Omental fat pad (tissue), 4 donors: ENCODE measurements around the gene CD300LD. TPM values are rescaled to one million over a fixed set of nuclear protein-coding genes. Genes with fewer than 3 reads are reported as not detected.
A peak's percentile ranks its signal among the peaks of the same experiment; 100 is the strongest.

Experiments
- ATAC-seq: fragments of 150-250 bp; one replicate; pipeline ENCODE4 v1.9.1; 2016; ENCODE audit warnings: mild to moderate bottlenecking, moderate library complexity; ENCODE audit not compliant: low FRiP score
- DNase-seq: peaks from one replicate; pipeline ENCODE4 v3.0.0-alpha.2; 2019; ENCODE audit warnings: low spot score
- total RNA-seq, 4 donors: library from RNA; depleted of rRNA; stranded (reverse); fragments of >200 nt; gene quantifications; one replicate each; pipeline ENCODE4 v1.1.0, GENCODE V29; 2016
- TF ChIP-seq, protein P1 (sequence below), 3 donors: fragments of 450-650 bp; IDR thresholded peaks; one replicate each; pipeline ENCODE4 v1.5.1; 2016 to 2017; ENCODE audit warnings: antibody characterized with exemption in 3 of 3, mild to moderate bottlenecking in 3 of 3, moderate library complexity in 2 of 3

CD300LD gene
- total RNA-seq, 4 donors from 2014 or later, result 0.79 TPM; not detected in 3

DNA sequence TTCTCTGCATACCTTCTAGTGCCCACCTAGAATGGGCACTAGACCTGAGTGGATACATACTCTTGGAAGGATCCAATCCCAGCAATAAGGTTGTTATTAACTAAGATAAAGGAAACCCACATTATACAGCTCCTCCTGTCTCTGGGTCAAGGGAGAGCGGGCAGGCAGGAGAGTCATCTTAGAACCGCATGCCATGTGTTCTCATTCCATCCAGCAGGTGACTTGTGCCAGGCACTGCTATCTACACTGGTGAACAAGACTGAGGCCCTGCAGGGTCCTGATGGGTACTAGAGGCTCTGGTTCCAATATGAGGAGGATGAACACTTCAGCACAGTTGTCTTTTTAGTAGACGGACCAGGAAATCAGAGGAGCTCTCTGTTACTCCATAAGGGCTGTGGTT, 18.9 kb downstream of the CD300LD start:
- TF ChIP-seq, protein P1, sequence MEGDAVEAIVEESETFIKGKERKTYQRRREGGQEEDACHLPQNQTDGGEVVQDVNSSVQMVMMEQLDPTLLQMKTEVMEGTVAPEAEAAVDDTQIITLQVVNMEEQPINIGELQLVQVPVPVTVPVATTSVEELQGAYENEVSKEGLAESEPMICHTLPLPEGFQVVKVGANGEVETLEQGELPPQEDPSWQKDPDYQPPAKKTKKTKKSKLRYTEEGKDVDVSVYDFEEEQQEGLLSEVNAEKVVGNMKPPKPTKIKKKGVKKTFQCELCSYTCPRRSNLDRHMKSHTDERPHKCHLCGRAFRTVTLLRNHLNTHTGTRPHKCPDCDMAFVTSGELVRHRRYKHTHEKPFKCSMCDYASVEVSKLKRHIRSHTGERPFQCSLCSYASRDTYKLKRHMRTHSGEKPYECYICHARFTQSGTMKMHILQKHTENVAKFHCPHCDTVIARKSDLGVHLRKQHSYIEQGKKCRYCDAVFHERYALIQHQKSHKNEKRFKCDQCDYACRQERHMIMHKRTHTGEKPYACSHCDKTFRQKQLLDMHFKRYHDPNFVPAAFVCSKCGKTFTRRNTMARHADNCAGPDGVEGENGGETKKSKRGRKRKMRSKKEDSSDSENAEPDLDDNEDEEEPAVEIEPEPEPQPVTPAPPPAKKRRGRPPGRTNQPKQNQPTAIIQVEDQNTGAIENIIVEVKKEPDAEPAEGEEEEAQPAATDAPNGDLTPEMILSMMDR (IDR thresholded peaks at IDR 0.05), result no peak
- no peak for ATAC-seq
- no peak for DNase-seq

DNA sequence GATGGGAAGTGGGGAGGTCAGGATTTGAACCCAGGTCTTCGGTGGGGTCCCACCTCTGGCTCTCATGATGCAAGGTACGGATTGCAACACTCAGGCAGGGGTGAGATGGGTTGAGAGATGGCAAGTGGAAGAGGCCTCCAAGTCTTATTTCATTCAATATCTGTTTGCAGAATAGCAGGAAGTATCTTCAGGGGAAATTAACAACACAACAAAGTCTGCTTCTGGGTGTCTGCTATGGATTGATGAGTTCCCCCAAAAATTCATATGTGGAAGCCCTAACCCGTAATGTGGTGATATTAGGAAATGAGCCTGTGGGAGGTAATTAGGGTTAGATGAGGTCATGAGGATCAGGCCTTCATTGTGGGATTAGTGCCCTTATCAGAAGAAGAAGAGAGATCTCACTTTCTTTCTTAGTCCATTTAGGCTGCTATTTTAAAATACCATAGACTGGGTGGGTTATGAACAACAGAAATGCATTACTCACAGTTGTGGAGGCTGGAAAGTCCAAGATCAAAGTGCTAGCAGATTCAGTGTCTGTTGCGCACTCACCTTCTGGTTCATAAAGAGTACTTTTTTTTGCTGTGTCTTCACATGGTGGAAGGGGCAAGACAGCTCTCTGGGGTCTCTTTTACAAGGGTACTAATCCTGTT, 20.3 kb downstream of the CD300LD start:
- TF ChIP-seq, protein P1 (IDR thresholded peaks at IDR 0.05), result no peak
- DNase-seq (no peak), ATAC-seq (no peak)

DNA sequence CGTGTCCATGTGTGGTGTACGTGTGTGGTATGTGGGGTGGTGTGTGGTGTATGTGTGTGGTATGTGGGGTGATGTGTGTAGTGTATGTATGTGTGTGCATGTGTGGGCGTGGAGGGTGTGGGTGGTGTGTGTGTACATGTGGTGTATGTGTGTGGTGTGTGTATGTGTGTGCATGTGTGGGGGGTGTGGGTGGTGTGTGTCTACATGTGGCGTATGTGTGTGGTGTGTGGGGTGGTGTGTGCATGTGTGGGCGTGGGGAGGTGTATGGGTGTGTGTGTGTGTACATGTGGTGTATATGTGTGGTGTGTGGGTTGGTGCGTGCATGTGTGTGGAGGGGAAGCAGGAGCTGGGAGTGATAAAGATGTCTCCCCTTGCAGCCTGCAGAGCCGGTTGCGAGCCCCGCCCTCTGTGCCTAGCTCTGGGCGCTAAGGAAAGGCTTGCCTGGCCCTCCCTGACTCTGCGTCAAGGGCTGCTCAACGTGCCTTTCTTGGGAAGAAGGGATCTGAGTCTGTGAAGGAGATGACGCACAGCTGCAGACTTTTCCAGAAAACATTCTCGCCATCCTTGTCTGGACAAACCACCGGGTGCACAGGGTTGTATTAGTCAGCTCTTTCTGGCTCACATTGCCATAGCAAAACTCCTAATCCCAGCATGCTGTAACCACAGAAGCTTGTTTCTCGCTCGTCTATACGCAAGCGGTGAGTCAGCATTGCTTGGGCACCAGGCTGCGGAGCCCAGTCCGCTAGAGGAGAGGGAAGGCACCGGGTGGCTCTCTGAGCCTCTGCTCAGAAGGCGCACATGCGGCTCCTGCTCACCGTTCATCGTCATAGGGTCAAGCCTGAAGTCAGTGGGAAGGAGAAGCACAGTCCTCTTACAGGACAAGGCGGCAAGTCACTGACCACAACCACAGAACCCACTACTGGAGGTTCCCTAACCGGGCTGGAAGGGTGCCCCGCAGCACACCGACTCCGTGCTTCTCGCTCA, 22.8 kb downstream of the CD300LD start:
- DNase-seq (peak; percentile 50), ATAC-seq (peak; percentile 91)
- TF ChIP-seq, protein P1 (IDR thresholded peaks at IDR 0.05), result no peak

DNA sequence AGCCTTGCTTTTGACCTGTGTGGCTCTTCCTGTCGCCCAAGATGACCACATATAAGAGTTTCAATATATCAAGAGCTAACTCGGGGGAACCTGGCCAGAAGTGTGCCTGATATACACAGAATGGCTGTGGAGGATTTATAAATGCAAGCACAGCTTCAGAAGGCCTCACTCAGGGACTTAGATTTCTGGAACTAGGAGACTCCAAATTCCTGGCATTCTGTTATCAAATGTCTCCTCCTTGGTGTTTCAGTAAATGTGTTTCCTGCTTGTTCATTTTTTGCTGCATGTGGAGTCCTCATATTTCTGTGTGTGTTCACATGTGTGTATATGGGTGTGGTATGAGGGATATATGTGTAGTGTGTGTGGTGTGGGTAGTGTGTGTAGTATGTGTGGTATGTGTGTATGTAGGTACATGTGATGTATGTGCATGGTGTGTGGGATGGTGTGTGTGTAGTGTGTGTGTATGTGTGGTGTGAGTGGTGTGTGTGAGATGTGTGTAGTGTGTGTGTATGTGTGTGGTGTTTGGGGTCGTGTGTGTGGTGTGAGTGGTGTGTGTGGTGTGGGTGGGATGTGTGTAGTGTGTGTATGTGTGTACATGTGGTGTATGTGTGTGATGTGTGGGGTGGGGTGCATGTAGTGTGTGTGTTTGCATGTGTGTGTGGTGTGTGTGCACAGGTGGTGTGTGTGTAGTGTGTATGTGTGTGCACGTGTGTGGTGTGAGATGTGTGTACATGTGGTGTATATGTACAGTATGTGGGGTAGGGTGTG, 23.8 kb downstream of the CD300LD start:
- TF ChIP-seq, protein P1 (IDR thresholded peaks at IDR 0.05), result no peak
- no peak for DNase-seq
- no peak for ATAC-seq

DNA sequence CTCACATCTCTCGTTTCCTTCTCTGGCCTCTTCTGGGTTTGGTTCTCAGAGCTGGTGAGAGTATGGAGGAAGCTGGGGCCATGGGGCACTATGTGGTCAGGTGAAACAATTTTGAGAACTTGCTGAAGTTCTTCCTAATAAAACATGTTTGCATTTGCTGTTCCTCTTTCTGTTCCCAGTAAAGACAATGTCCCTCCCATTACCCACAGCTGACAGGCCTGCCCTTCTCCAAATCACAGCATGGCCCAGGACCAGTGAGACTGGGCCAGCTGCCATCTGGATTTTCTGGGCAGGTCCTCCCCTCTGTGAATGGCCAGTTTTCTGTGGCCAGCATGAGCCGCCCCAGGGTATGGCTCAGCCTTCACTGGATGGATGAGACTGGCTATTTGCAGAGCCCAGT, 24.7 kb downstream of the CD300LD start, which contains the start of gene CD300H:
Gene CD300H, minus strand, starts transcription at position 113 of the 400 bp plus-strand sequence.
- ATAC-seq, result no peak
- TF ChIP-seq, protein P1 (IDR thresholded peaks at IDR 0.05), result no peak
- no peak for DNase-seq

DNA sequence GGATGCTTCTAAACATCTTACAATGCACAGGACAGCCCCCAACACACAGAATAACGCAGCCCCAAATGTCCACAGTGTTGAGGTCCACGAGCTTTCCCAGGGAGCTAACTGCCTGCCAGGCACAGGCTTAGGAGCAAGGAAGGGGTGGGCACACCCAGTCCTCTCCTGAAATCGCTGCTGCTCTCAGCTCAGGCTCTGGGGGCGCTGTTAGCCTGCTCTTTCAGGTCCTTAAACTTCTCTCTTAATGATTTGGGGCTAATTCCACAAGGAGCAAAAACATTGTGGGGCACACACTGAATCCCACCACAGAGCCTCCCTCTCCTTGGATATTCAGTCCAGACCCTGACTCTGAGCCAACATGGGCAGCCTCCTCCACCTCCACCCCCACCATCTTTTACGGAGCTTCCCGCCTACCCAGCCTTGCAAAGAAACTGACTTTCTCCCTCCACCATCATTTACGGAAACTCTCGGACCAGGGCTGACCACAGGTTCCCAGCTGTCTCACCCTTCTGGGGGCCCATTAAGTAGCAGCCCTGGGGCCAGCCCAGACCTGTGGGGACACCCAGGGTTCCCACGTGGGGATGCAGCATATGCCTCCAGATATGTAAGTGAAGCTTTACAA, 25.8 kb downstream of the CD300LD start:
- TF ChIP-seq, protein P1 (IDR thresholded peaks at IDR 0.05), result no peak
- no peak for DNase-seq
- no peak for ATAC-seq
